ENCODE results near the gene KLHDC8A. TPM values are rescaled to one million over a fixed set of nuclear protein-coding genes. Genes with fewer than 3 reads are reported as not detected.

Gene KLHDC8A
- total and polyA plus RNA-seq, 8 donors = 0.32 to 1.3 (median 1.1) TPM; not detected in 1

DNA sequence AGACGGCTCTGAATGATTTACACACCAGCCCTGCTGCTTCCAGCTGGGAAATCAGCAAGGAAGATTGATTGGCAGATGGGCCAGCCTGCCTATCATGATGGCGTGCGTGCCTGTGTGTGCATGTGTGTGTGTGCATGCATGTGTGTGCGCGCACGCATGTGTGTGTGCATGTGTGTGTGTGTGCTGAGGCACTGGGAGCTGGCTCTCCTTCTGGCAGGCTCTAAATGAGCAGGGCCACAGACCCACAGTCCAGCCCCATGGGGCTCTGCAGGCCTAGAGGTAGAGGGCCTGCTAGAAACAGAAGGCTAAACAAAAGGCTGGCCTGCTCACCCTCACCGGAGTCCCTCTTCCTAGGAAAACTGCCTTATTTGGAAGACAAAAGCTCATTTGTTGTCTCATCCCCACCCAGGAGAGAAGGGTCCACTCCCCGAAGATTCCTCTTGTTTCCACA lies 6.0 kb downstream of the KLHDC8A start:
- Histone ChIP-seq H3K9me3 (no peaks in the 10 kb centered on the region), H3K27ac (no peak overlapping the region), H3K4me3 (no peak overlapping the region), H3K27me3 (peaks cover 0 to 13% of the 10 kb centered on the region in 2 donors), H3K4me1 (peaks cover 0 to 6% of the 10 kb centered on the region in 2 donors), H3K36me3 (no peaks in the 10 kb centered on the region)
- no peak for DNase-seq
- TF ChIP-seq, protein P1, sequence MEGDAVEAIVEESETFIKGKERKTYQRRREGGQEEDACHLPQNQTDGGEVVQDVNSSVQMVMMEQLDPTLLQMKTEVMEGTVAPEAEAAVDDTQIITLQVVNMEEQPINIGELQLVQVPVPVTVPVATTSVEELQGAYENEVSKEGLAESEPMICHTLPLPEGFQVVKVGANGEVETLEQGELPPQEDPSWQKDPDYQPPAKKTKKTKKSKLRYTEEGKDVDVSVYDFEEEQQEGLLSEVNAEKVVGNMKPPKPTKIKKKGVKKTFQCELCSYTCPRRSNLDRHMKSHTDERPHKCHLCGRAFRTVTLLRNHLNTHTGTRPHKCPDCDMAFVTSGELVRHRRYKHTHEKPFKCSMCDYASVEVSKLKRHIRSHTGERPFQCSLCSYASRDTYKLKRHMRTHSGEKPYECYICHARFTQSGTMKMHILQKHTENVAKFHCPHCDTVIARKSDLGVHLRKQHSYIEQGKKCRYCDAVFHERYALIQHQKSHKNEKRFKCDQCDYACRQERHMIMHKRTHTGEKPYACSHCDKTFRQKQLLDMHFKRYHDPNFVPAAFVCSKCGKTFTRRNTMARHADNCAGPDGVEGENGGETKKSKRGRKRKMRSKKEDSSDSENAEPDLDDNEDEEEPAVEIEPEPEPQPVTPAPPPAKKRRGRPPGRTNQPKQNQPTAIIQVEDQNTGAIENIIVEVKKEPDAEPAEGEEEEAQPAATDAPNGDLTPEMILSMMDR (IDR thresholded peaks at IDR 0.05) = no peak
- intact Hi-C loops (cut with DNase I) = loop anchor here in 1 of 2 donors (10.0 kb wide), 1 partner anchor 134 kb away; no protein-coding TSS in a partner anchor
- no peak for ATAC-seq

DNA sequence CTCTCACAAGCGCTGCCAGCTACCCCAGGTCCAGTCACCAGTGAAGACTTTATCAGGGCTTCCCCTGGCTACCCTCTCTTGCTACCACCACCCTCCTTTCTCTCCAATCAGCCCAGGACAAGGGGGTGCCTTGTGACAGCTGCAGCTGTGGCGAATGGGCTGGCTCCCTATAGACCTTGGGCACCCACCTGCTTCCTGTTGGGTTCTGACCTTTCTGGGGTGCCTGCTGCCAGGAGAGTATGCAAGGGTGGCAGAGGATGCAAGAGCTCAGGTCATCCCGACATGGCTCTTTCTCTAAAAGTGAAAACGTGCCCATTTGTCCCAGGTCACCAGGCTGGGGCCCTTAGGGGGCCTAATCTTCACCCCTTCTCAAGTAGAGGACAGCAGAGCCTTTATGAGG lies 6.6 kb downstream of the KLHDC8A start:
- DNase-seq (no peak), ATAC-seq (no peak)
- Histone ChIP-seq H3K27ac (no peak overlapping the region), H3K27me3 (peaks cover 5 to 19% of the 10 kb centered on the region in 2 donors), H3K9me3 (no peaks in the 10 kb centered on the region), H3K4me3 (no peak overlapping the region), H3K4me1 (peaks cover 0 to 6% of the 10 kb centered on the region in 2 donors), H3K36me3 (no peaks in the 10 kb centered on the region)
- intact Hi-C loops (cut with DNase I) = loop anchor here in 1 of 2 donors (10.0 kb wide), 1 partner anchor 135 kb away; no protein-coding TSS in a partner anchor
- TF ChIP-seq, protein P1 (IDR thresholded peaks at IDR 0.05) = no peak

DNA sequence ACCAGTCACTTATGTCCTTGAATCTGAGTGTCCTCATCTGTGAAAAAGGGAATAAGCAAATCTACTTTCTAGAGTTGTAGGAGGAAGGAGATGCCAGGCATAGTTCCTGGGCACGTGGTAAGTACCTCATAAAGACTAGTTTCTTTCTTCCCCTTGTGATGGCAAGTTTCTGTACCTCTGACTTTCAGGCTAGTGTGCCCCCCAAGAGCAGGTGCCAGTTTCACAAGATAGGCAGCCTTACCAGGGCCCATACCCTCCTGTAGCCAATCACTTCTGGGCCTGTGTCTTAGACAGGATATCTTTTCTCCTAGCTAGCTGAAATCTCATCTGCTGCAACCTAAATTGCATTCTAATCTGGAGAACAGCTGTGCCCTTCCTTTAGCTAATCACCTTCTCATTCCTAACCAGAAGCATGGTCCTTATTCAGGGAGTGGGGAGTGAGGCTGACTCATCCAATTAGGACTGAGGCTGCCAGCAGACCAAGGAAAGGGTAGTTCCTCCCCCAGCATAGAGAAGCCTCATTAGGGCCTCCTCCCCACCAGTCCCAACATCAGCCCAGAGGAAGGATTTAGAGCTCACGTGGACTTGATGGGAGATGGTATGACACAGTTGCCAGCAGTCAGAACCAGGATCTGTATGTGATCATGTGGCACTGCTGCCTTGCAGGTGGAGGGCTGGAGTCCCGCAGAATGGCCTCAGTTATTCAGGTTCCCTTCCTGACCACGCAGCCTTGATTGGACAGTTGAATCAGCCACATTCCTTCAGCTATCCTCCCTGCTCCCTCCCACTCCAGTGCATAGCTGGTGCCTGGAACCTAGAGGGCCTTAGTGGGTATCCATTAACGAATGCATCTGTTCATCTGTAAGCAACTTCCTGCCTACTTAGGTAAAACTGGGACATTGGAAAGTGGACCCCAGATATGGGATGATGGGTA lies 7.9 kb downstream of the KLHDC8A start:
- intact Hi-C loops (cut with DNase I) = no loop called here
- Histone ChIP-seq H3K4me3 (no peak overlapping the region), H3K27ac (no peak overlapping the region), H3K9me3 (no peaks in the 10 kb centered on the region), H3K27me3 (peaks cover 19 to 32% of the 10 kb centered on the region in 2 donors), H3K36me3 (no peaks in the 10 kb centered on the region), H3K4me1 (peaks cover 6 to 7% of the 10 kb centered on the region in 2 donors)
- TF ChIP-seq, protein P1 (IDR thresholded peaks at IDR 0.05) = no peak
- DNase-seq (no peak), ATAC-seq (no peak)

DNA sequence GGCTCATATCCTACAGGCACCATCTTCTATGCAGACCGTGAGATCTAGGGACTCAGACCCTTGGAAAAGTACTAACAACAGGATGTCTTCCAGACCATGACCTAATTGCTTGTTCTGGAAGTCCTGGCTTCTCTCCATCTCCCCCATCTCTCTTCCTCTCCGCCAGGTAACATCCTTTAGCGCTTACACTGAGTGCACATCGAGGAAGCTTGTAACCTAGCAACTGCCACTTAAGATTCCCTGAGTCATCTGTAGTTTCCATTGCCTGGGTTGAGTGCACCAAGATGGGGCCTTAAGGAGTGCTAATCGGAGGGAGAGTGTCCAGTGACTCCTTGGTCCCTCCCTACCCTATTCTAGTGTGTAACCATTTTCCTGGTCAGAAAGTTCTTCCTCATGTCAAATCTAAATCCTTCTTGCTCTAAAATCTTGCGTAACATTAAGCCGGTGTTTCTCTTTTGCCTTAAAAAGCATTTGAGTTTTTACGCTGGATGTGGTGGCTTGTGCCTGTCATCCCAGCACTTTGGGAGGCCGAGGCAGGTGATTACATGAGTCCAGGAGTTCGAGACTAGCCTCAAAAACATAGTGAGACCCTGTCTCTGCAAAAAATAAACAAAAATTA lies 9.7 kb downstream of the KLHDC8A start:
- intact Hi-C loops (cut with DNase I) = no loop called here
- no peak for DNase-seq

More for the DNA sequence above, 9.7 kb downstream of the KLHDC8A start:
- Histone ChIP-seq H3K4me1 (peaks cover 9 to 12% of the 10 kb centered on the region in 2 donors), H3K9me3 (no peaks in the 10 kb centered on the region), H3K36me3 (no peaks in the 10 kb centered on the region), H3K27me3 (peaks cover 28 to 49% of the 10 kb centered on the region in 2 donors), H3K4me3 (no peak overlapping the region), H3K27ac (no peak overlapping the region)
- TF ChIP-seq, protein P1 (IDR thresholded peaks at IDR 0.05) = no peak
- ATAC-seq = peak; percentile 63

Measured in left lung (tissue), 10 donors.